Adipocyte (in vitro differentiated cells): ENCODE measurements around the gene ZNF451.

Experiments
- DNase-seq: peaks from one replicate; pipeline ENCODE4 v3.0.0-alpha.2; 2015; ENCODE audit warnings: low read depth
- H3K27me3 ChIP-seq: replicated peaks from 2 replicates; pipeline ENCODE4 v1.7.0; 2013; ENCODE audit warnings: mild to moderate bottlenecking, low read length, moderate library complexity; ENCODE audit not compliant: control insufficient read depth, insufficient read depth
- H3K36me3 ChIP-seq: 2 replicates; pipeline ENCODE4 v1.7.0; 2013; ENCODE audit warnings: low read length, mild to moderate bottlenecking, moderate library complexity; ENCODE audit not compliant: control insufficient read depth, insufficient read depth, severe bottlenecking
- H3K4me1 ChIP-seq: 2 replicates; pipeline ENCODE4 v1.7.0; 2013; ENCODE audit warnings: mild to moderate bottlenecking, low read length, moderate library complexity; ENCODE audit not compliant: control insufficient read depth, insufficient read depth
- H3K4me3 ChIP-seq: 2 replicates; pipeline ENCODE4 v1.7.0; 2013; ENCODE audit warnings: mild to moderate bottlenecking, low read length, moderate library complexity
- H3K9ac ChIP-seq: 2 replicates; pipeline ENCODE4 v1.7.0; 2013; ENCODE audit warnings: mild to moderate bottlenecking, low read length, moderate library complexity
- H3K9me3 ChIP-seq: 2 replicates; pipeline ENCODE4 v1.7.0; 2013; ENCODE audit warnings: mild to moderate bottlenecking, low read length, moderate library complexity; ENCODE audit not compliant: control insufficient read depth

Gene ZNF451

DNA sequence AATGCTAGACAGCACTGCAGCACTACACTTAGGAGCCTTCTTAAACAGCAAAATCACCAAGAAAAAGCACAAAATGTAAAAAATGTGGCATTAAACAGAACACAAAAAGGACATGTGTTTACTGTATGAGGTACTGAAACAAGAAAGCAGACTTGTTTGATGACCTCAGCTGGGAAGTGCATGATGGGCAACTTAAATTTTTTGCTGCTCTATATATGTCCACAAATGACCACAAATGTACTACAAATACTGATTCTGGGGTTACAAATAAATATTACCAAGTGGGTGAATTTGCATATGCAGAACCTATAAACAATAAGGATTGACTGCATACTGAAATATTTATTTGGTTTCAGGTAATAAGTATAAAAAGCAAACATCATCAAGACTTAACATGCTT is 119.0 kb downstream of the ZNF451 start:
- H3K9me3 ChIP-seq = no peaks in the 10 kb centered on the region
- no peak for DNase-seq
- no peaks in the 10 kb centered on the region for H3K36me3 ChIP-seq
- peaks cover 10% of the 10 kb centered on the region for H3K4me1 ChIP-seq
- H3K9ac ChIP-seq = no peak overlapping the region
- H3K4me3 ChIP-seq = no peak overlapping the region
- no peaks in the 10 kb centered on the region for H3K27me3 ChIP-seq

GRCh38 chr6:57210060-57210459 is 120.1 kb downstream of the ZNF451 start:
- Histone ChIP-seq H3K36me3 (no peaks in the 10 kb centered on the region), H3K9ac (no peak overlapping the region), H3K4me3 (no peak overlapping the region), H3K27me3 (no peaks in the 10 kb centered on the region), H3K9me3 (peaks cover 1% of the 10 kb centered on the region), H3K4me1 (peaks cover 10% of the 10 kb centered on the region)
- no peak for DNase-seq

- DNase-seq = no peak
- Histone ChIP-seq H3K9me3 (peaks cover 3% of the 10 kb centered on the region), H3K27me3 (no peaks in the 10 kb centered on the region), H3K9ac (no peak overlapping the region), H3K36me3 (no peaks in the 10 kb centered on the region), H3K4me3 (no peak overlapping the region), H3K4me1 (peaks cover 10% of the 10 kb centered on the region)
These were observed 125.3 kb downstream of the ZNF451 start for GRCh38 chr6:57215260-57215659.

DNA sequence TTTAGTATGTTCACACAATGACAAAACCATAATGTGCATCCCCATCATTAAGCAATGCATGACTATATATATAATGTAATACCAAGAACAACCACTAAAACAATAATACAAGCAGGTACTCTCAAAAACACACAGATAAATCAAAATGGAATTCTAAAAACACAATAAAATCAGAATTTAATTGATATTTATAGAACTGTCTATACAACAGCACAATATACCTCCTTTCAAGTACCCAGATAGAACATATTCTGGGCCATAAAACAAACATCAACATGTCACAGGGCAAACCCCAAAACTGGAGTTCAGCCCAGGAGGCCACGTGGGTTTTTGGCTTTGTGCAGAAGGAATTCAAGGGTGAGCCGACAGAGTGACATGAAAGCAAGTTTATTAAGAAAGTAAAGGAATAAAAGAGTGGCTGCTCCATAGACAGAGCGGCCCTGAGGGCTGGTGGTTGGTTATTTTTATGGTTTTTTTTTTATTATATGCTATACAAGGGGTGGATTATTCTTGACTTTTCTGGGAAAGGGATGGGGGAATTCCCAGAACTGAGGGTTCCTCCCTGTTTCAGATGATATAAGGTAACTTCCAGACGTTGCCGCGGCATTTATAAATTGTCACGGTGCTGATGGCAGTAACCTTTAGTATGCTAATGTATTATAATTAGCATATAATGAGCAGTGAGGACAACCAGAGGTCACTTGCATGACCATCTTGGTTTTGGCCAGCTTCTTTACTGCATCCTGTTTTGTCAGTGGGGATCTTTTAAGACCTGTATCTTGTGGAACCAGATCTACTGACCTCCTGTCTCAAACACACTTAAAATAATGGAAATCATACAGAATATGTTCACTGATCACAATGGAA is 126.5 kb downstream of the ZNF451 start:
- Histone ChIP-seq H3K9me3 (peaks cover 3% of the 10 kb centered on the region), H3K9ac (no peak overlapping the region), H3K36me3 (no peaks in the 10 kb centered on the region), H3K27me3 (no peaks in the 10 kb centered on the region), H3K4me3 (no peak overlapping the region), H3K4me1 (peaks cover 10% of the 10 kb centered on the region)
- DNase-seq = no peak

DNA sequence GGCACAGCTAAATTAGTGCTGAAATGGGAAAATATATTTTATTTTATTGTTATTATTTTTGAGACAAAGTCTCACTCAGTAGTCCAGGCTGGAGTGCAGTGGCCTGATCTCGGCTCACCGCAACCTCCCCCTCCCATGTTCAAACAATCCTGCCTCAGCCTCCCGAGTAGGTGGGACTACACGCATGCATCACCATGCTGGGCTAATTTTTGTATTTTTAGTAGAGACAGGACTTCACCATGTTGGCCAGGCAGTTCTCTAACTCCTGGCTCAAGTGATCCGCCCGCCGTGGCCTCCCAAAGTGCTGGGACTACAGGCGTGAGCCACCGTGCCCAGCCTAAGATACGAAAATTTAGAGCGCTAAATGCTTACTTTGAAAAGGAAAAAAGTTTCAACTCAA is 127.3 kb downstream of the ZNF451 start:
- Histone ChIP-seq H3K4me1 (peaks cover 10% of the 10 kb centered on the region), H3K36me3 (no peaks in the 10 kb centered on the region), H3K27me3 (no peaks in the 10 kb centered on the region), H3K9me3 (peaks cover 3% of the 10 kb centered on the region), H3K9ac (no peak overlapping the region), H3K4me3 (no peak overlapping the region)
- no peak for DNase-seq
